Choroid plexus epithelial cell (primary cell): ENCODE results near the gene SEBOX.
A peak's percentile ranks its signal among the peaks of the same experiment; 100 is the strongest.

Source experiments
- DNase-seq: peaks from one replicate; pipeline ENCODE4 v3.0.0-alpha.2; 2010; ENCODE audit warnings: low read depth
- H3K4me3 ChIP-seq: 2 replicates; pipeline ENCODE4 v1.5.1; 2011; ENCODE audit warnings: low read depth, mild to moderate bottlenecking, control low read depth, low read length, moderate library complexity
- TF ChIP-seq, protein P1 (sequence below): conservative IDR thresholded peaks from 2 replicates; pipeline ENCODE4 v1.5.1; 2011; ENCODE audit warnings: low read depth, mild to moderate bottlenecking, control low read depth, inconsistent platforms, low read length, moderate library complexity

Gene SEBOX

DNA sequence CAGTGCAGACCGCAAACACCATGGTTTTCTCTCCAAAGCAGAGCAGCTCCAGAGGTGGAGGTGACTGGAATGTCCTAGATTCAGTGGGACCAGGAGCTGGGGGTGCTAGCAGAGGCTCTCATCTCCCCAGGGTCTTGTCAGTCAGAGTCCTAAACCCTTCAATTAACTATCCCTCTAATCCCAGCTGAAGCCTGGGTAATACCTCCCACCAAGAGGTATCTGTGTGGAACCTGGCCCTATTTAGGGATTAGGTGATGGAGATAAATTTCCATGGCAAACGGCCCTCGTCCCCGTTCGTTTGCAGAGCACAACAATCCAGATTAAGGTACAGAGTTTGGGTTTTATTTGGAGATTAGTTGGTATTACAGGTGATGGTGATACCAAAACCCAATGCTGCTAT lies 1.8 kb downstream of the SEBOX start:
- H3K4me3 ChIP-seq: no peak overlapping the region
- DNase-seq: no peak
- TF ChIP-seq, protein P1, sequence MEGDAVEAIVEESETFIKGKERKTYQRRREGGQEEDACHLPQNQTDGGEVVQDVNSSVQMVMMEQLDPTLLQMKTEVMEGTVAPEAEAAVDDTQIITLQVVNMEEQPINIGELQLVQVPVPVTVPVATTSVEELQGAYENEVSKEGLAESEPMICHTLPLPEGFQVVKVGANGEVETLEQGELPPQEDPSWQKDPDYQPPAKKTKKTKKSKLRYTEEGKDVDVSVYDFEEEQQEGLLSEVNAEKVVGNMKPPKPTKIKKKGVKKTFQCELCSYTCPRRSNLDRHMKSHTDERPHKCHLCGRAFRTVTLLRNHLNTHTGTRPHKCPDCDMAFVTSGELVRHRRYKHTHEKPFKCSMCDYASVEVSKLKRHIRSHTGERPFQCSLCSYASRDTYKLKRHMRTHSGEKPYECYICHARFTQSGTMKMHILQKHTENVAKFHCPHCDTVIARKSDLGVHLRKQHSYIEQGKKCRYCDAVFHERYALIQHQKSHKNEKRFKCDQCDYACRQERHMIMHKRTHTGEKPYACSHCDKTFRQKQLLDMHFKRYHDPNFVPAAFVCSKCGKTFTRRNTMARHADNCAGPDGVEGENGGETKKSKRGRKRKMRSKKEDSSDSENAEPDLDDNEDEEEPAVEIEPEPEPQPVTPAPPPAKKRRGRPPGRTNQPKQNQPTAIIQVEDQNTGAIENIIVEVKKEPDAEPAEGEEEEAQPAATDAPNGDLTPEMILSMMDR: no peak

DNA sequence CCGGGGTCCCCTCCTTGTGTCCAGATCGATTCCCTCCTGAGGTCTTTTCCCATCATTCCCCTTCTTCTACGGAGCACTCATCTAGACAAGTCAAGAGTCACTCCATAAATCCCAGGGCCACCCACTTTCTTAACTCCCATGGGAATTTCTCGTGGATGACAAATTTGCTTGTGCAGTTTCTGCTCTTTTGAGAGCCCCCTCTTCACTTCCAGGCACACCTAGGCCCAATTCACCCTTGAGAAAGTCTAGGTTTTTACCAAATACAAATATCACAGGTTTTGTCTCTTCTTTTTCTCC lies 7.2 kb downstream of the SEBOX start:
- TF ChIP-seq, protein P1: no peak
- no peak for DNase-seq
- peak overlapping the region; percentile 92 for H3K4me3 ChIP-seq

DNA sequence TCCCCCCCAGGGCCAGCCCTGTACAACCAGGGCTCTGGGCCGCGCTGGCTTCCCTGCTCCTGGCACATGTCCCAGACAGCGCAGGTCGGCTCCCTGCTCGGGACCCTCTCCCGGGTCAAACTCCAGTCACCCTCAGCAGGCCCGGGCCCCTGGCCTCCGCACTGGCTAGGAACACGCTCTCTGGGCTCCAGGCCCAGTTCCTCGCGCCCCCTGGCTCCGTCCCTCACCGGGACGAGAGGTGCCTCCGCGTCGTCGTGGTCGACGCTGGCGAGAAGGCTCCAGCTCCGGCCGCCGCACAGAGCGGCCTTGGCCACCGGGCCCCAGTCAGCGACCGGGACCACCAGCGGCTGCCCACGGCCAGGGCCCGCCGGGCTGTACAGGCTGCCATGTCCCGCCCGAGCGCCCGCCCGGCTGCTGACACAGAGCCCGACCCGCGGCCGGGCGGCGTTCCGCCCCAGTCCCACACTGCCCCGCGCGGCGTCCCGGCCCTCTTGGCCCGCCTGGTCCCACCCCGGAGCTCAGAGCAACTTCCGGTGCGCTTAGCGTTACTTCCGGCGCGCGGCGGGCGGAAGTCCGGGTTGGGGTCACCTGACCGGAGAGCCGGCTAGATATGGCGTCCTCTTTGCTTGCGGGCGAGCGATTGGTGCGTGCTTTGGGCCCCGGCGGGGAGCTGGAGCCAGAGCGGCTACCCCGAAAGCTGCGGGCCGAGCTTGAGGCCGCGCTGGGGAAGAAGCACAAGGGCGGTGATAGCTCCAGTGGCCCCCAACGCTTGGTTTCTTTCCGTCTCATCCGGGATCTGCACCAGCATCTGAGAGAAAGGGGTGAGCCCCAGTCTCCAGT lies 7.7 kb downstream of the SEBOX start, which contains the start of gene POLDIP2:
TSS of gene POLDIP2 (minus strand) at position 467 of the 840 bp plus-strand sequence. CDS start at position 388, 79 bp downstream.
- peak within 1 kb of the TSS; percentile 92 for H3K4me3 ChIP-seq
- TF ChIP-seq, protein P1: no peak
- DNase-seq: peak; percentile 96

DNA sequence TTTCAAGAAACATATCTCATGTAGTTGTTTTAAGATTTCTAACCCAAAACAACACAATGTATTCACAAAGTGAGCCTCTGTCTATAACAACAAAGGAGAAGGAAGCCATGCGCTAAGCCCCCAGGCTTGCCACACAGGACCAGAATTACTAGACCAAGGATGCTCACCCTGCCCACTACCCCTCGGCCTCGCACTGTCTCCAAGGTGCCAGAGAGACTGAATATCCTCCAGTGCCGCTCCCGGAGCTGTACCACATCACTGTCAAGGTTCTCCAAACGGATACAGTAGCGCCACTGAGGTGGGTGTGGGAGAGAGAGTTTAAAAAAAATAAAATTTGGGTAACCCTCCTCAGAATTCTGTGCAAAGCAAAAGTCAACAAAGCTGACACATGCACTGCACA lies 14.7 kb downstream of the SEBOX start:
- TF ChIP-seq, protein P1: no peak
- DNase-seq: no peak
- H3K4me3 ChIP-seq: no peak overlapping the region

DNA sequence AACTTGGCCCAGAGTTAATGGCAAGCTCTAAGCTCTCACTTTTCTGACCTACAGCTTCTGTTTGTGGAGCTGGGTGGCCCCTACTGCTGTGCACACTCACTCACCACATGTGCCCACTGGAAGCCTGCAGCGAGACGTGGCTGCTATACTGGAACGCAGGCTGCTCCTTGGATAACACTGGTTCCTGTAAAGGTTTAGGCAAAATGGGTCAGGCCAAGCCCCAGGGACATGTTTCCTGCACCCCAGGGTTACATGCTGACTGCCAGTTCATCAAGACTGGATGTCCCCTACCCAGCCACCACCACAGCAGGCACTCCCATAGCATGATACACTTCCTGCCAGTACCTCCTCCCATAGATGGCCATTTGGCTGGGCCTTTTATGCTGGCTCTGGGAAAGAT lies 16.0 kb downstream of the SEBOX start:
- no peak for DNase-seq
- no peak overlapping the region for H3K4me3 ChIP-seq
- TF ChIP-seq, protein P1: no peak

DNA sequence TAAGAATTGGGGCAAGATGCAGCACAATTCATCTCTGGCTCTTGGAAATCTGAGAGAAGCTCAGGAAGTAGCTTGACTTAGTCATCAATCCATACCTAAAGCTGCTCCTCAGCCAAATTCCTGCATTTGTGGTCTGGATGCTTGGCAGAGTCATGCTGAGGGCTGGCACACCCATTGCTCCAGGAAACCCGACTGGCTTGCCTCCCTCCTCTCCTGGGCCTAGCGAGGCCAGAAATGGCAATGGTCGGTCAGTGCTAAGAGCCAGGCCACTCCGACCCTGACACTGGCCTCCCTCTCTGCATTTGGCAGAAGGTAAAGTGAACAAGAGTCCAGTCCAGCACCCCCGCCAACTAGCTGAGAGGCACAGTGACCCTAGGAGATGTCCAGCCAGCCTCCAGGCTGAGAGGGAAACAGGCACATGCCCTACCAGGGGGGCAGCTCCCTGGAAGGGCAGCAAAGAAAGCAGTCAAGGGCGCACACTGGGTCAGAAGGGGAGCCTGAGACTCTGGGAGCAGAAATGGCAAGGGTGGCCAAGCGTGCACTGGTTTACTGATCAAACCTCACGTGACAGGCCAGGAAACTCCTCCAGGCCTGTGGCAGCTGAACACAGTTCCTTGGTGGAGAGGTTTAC lies 17.6 kb downstream of the SEBOX start:
- TF ChIP-seq, protein P1: no peak
- peak; percentile 83 for DNase-seq
- H3K4me3 ChIP-seq: no peak overlapping the region
